ENCODE measurements around the gene SHC2.
"Not testable (repeated sequence)": the region's sequence is repeated elsewhere in the genome, so short reads cannot be mapped to it uniquely, and the experiment has no call there.

The SHC2 gene

GRCh38 chr19:391726-392374 lies 69.0 kb downstream of the SHC2 start:
- H3K4me3 ChIP-seq = no peak overlapping the region
- no peak for DNase-seq (ENCODE audit: low spot score in 2 of 2)
- no peaks in the 10 kb centered on the region for H3K27me3 ChIP-seq (ENCODE audit: low read depth)
- no peaks in the 10 kb centered on the region for H3K36me3 ChIP-seq (replicated peaks)
- H3K9me3 ChIP-seq = 0 out of 2 replicates have a peak, but pooled peaks cover 10% of the 10 kb centered on the region
- in situ Hi-C loops (cut with MboI; ENCODE audit: low sequenced_read_pairs) = no loop called here
- H3K4me1 ChIP-seq = peaks cover 16% of the 10 kb centered on the region

- Histone ChIP-seq H3K36me3 (replicated peaks) (no peaks in the 10 kb centered on the region), H3K4me1 (peaks cover 22% of the 10 kb centered on the region), H3K9me3 (0 out of 2 replicates have a peak, but pooled peaks cover 10% of the 10 kb centered on the region), H3K4me3 (no peak overlapping the region), H3K27me3 (ENCODE audit: low read depth) (no peaks in the 10 kb centered on the region)
- no peak for DNase-seq (ENCODE audit: low spot score in 2 of 2)
- in situ Hi-C loops (cut with MboI; ENCODE audit: low sequenced_read_pairs) = no loop called here
Observed at GRCh38 chr19:391207-391557, 69.7 kb downstream of the SHC2 start.

DNA sequence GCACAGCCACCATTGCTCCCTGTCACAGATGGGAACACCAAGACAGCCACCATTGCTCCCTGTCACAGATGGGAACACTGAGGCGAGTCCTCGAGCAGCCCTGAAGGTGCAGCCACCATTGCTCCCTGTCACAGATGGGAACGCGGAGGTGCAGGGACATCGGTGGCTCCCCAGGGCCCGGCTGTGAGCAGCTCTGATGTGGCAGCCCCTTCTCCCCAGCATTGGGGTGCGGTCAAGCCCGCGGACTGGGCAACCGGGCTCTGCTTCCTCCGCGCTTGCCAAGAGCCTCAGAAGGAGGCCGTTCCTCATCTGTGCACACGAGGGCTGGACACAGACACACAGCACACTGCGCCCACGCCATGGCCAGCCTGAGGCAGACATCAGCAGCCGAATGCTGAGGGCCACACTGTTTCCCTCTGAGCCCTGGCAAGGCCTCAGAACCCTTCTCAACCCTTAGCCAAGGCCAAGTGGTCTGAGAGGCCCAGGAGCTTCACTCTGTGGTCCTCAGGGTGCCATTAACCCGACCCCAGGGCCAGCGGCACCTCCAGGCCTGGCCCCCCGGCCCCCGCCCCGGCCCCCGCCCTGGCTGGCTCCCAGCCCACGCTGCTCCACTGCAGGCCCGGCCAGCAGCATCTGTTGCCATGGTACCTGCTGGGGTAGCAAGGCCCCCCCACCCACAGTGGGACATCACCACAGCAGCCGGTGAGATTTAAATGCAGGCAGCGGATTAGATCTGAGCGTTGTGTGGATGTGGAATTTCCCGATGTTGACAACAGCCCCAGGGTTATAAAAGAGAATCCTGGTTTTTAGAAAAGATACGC lies 70.2 kb downstream of the SHC2 start:
- H3K9me3 ChIP-seq = 0 out of 2 replicates have a peak, but pooled peaks cover 10% of the 10 kb centered on the region

GRCh38 chr19:389935-390289 lies 70.9 kb downstream of the SHC2 start:
- H3K36me3 ChIP-seq (replicated peaks) = no peaks in the 10 kb centered on the region
- in situ Hi-C loops (cut with MboI; ENCODE audit: low sequenced_read_pairs) = no loop called here
- H3K4me1 ChIP-seq = peaks cover 27% of the 10 kb centered on the region
- no peaks in the 10 kb centered on the region for H3K27me3 ChIP-seq (ENCODE audit: low read depth)
- no peak for DNase-seq (ENCODE audit: low spot score in 2 of 2)
- 0 out of 2 replicates have a peak, but pooled peaks cover 10% of the 10 kb centered on the region for H3K9me3 ChIP-seq
- no peak overlapping the region for H3K4me3 ChIP-seq

More for the DNA sequence above, 70.2 kb downstream of the SHC2 start:
- peaks cover 27% of the 10 kb centered on the region for H3K4me1 ChIP-seq
- peak; percentile 44 to 69 for DNase-seq (ENCODE audit: low spot score in 2 of 2)
- in situ Hi-C loops (cut with MboI; ENCODE audit: low sequenced_read_pairs) = no loop called here
- H3K27me3 ChIP-seq (ENCODE audit: low read depth) = no peaks in the 10 kb centered on the region
- no peaks in the 10 kb centered on the region for H3K36me3 ChIP-seq (replicated peaks)
- no peak overlapping the region for H3K4me3 ChIP-seq

GRCh38 chr19:389255-389934 lies 71.4 kb downstream of the SHC2 start:
- Histone ChIP-seq H3K9me3 (peaks cover 10% of the 10 kb centered on the region; the same call in 1 of the 2 replicates), H3K4me3 (no peak overlapping the region), H3K4me1 (peaks cover 27% of the 10 kb centered on the region), H3K27me3 (ENCODE audit: low read depth) (no peaks in the 10 kb centered on the region), H3K36me3 (replicated peaks) (no peaks in the 10 kb centered on the region)
- in situ Hi-C loops (cut with MboI; ENCODE audit: low sequenced_read_pairs) = no loop called here
- peak in 1 of 2 experiments; percentile 8 for DNase-seq (ENCODE audit: low spot score in 2 of 2)

GRCh38 chr19:388691-389090 lies 72.1 kb downstream of the SHC2 start:
- in situ Hi-C loops (cut with MboI; ENCODE audit: low sequenced_read_pairs) = no loop called here
- Histone ChIP-seq H3K36me3 (replicated peaks) (no peaks in the 10 kb centered on the region), H3K27me3 (ENCODE audit: low read depth) (no peaks in the 10 kb centered on the region), H3K4me3 (no peak overlapping the region), H3K9me3 (peaks cover 10% of the 10 kb centered on the region; the same call in 1 of the 2 replicates), H3K4me1 (peaks cover 27% of the 10 kb centered on the region)
- no peak for DNase-seq (ENCODE audit: low spot score in 2 of 2)

- no peak overlapping the region for H3K4me3 ChIP-seq
- peaks cover 27% of the 10 kb centered on the region for H3K4me1 ChIP-seq
- in situ Hi-C loops (cut with MboI; ENCODE audit: low sequenced_read_pairs) = no loop called here
- peaks cover 7% of the 10 kb centered on the region; the same call in 1 of the 2 replicates for H3K9me3 ChIP-seq
- DNase-seq (ENCODE audit: low spot score in 2 of 2) = no peak
- no peaks in the 10 kb centered on the region for H3K36me3 ChIP-seq (replicated peaks)
- H3K27me3 ChIP-seq (ENCODE audit: low read depth) = no peaks in the 10 kb centered on the region
Observed at GRCh38 chr19:387777-388176, 73.1 kb downstream of the SHC2 start.

GRCh38 chr19:386632-387301 lies 74.1 kb downstream of the SHC2 start:
- DNase-seq (ENCODE audit: low spot score in 2 of 2) = peak; percentile 74 to 92
- in situ Hi-C loops (cut with MboI; ENCODE audit: low sequenced_read_pairs) = not testable (repeated sequence)

DNA sequence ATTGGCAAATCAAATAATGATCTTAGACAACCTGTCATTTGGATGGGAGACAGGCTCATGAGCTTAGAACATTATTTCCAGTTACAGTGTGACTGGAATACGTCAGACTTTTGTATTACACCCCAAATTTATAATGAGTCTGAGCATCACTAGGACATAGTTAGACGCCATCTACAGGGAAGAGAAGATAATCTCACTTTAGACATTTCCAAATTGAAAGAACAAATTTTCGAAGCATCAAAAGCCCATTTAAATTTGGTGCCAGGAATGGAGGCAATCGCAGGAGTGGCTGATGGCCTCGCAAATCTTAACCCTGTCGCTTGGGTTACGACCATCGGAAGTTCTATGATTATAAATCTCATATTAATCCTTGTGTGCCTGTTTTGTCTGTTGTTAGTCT lies 74.6 kb downstream of the SHC2 start:
- DNase-seq (ENCODE audit: low spot score in 2 of 2); in situ Hi-C loops (cut with MboI; ENCODE audit: low sequenced_read_pairs); H3K9me3 ChIP-seq; H3K27me3 ChIP-seq (ENCODE audit: low read depth); H3K36me3 ChIP-seq (replicated peaks); H3K4me3 ChIP-seq: not testable (repeated sequence)
- H3K4me1 ChIP-seq = peaks cover 24% of the 10 kb centered on the region

More at GRCh38 chr19:386632-387301, 74.1 kb downstream of the SHC2 start:
- H3K27me3 ChIP-seq (ENCODE audit: low read depth); H3K9me3 ChIP-seq; H3K4me3 ChIP-seq; H3K36me3 ChIP-seq (replicated peaks): not testable (repeated sequence)
- H3K4me1 ChIP-seq = peaks cover 27% of the 10 kb centered on the region

DNA sequence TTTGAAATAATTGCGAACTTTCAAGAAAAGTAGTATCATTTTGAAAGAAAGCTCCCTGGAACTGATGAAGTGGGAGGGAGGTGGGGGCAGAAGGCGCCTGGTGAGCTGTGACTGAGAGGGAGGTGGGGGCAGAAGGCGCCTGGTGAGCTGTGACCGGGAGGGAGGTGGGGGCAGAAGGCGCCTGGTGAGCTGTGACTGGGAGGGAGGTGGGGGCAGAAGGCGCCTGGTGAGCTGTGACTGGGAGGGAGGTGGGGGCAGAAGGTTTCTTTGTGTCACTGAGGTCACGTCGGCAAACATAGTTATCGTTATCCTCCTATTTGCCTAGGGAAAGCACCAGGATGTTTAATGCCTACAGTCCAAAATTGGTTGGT lies 76.0 kb downstream of the SHC2 start:
- Histone ChIP-seq H3K4me3 (no peak overlapping the region), H3K9me3 (peaks cover 6% of the 10 kb centered on the region; the same call in 1 of the 2 replicates), H3K27me3 (ENCODE audit: low read depth) (no peaks in the 10 kb centered on the region), H3K4me1 (peaks cover 17% of the 10 kb centered on the region), H3K36me3 (replicated peaks) (no peaks in the 10 kb centered on the region)
- in situ Hi-C loops (cut with MboI; ENCODE audit: low sequenced_read_pairs) = no loop called here
- no peak for DNase-seq (ENCODE audit: low spot score in 2 of 2)

GRCh38 chr19:383922-384798 lies 76.7 kb downstream of the SHC2 start:
- in situ Hi-C loops (cut with MboI; ENCODE audit: low sequenced_read_pairs) = no loop called here
- DNase-seq (ENCODE audit: low spot score in 2 of 2) = peak in 1 of 2 experiments; percentile 56
- H3K36me3 ChIP-seq (replicated peaks) = no peaks in the 10 kb centered on the region
- peaks cover 17% of the 10 kb centered on the region for H3K4me1 ChIP-seq
- peaks cover 6% of the 10 kb centered on the region; the same call in 1 of the 2 replicates for H3K9me3 ChIP-seq
- no peak overlapping the region for H3K4me3 ChIP-seq
- H3K27me3 ChIP-seq (ENCODE audit: low read depth) = no peaks in the 10 kb centered on the region

DNA sequence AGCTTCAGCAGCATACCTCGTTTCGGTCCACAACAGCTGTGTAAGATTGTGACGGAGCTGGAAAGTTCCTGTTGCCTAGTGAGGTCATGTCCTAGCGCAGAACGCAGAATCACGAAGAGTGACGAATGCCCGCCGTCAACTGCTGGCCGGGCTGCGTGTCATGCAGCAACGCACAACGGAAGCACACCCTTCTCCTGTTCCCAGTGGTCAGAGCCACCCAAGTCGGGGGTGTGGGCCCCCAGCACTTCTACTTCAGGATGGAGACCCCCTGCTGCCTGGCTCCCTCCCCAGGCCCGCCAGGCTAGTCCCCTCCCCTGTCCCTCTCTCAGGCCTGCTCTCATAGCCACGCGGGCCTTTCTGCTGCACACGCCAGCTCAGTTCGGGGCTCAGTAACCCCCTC lies 77.8 kb downstream of the SHC2 start:
- in situ Hi-C loops (cut with MboI; ENCODE audit: low sequenced_read_pairs) = no loop called here
- Histone ChIP-seq H3K4me3 (no peak overlapping the region), H3K4me1 (peaks cover 17% of the 10 kb centered on the region), H3K9me3 (peaks cover 4% of the 10 kb centered on the region; the same call in 1 of the 2 replicates), H3K27me3 (ENCODE audit: low read depth) (no peaks in the 10 kb centered on the region), H3K36me3 (replicated peaks) (no peaks in the 10 kb centered on the region)
- DNase-seq (ENCODE audit: low spot score in 2 of 2) = no peak

DNA sequence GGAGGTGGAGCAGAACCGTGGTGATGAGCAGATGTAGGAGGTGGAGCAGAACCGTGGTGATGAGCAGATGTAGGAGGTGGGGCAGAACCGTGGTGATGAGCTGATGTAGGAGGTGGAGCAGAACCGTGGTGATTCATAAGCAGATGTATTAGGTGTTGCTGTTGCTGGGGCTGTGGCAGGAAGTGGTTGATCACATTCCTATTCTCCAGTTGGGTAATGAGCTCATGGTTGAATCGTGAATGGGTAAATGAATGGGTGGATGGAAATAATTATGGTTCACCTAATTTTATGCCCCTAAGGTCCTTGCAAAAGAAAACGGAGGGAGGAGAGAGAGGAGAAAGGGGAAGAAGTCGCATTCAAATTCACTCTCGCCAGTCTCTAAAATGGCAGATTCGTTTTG lies 78.3 kb downstream of the SHC2 start:
- H3K4me3 ChIP-seq; H3K27me3 ChIP-seq (ENCODE audit: low read depth); in situ Hi-C loops (cut with MboI; ENCODE audit: low sequenced_read_pairs); DNase-seq (ENCODE audit: low spot score in 2 of 2); H3K36me3 ChIP-seq (replicated peaks); H3K9me3 ChIP-seq: not testable (repeated sequence)
- H3K4me1 ChIP-seq = peaks cover 14% of the 10 kb centered on the region

Measured in HAP-1 (cell line).